ENCODE results near the gene UPK3A. TPM values are rescaled to one million over a fixed set of nuclear protein-coding genes. Genes with fewer than 3 reads are reported as not detected.

The UPK3A gene
- total RNA-seq, 4 donors from 2014 or later = not detected

DNA sequence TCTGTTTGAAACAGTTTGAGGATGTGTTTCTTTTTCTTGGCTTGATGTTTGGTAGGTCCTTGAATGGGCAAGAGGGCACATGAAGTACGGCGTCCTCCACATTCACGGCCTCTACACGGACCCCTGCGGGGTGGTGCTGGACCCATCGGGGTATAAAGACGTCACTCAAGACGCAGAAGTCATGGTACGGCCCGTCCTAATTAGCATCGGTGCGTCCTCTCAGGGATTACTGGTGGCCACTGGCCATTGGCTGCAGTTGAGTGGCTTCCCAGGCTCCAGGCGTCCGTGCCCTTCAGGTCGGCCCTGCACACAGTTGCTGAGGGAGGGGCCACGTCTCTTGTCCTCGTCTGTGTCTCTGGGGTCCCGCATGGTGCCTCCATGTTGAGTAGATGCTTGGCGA, 45.8 kb downstream of the UPK3A start:
- TF ChIP-seq, protein P1, sequence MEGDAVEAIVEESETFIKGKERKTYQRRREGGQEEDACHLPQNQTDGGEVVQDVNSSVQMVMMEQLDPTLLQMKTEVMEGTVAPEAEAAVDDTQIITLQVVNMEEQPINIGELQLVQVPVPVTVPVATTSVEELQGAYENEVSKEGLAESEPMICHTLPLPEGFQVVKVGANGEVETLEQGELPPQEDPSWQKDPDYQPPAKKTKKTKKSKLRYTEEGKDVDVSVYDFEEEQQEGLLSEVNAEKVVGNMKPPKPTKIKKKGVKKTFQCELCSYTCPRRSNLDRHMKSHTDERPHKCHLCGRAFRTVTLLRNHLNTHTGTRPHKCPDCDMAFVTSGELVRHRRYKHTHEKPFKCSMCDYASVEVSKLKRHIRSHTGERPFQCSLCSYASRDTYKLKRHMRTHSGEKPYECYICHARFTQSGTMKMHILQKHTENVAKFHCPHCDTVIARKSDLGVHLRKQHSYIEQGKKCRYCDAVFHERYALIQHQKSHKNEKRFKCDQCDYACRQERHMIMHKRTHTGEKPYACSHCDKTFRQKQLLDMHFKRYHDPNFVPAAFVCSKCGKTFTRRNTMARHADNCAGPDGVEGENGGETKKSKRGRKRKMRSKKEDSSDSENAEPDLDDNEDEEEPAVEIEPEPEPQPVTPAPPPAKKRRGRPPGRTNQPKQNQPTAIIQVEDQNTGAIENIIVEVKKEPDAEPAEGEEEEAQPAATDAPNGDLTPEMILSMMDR (IDR thresholded peaks at IDR 0.05) = no peak
- no peak for TF ChIP-seq EP300 (IDR thresholded peaks at IDR 0.05)
- TF ChIP-seq POLR2A (IDR thresholded peaks at IDR 0.05; ENCODE audit: low read depth) = no peak
- no peak for TF ChIP-seq POLR2AphosphoS5 (IDR thresholded peaks at IDR 0.05)
- Histone ChIP-seq H3K4me3 (no peak overlapping the region), H3K9me3 (no peaks in the 10 kb centered on the region), H3K4me1 (peaks cover 13 to 16% (median 15%) of the 10 kb centered on the region in 4 donors), H3K27me3 (no peaks in the 10 kb centered on the region), H3K27ac (replicated peaks in 1 of 4) (no peak overlapping the region), H3K36me3 (peaks cover 25 to 83% (median 56%) of the 10 kb centered on the region in 4 donors)
- WGBS = 96% methylated on average over 17 of the region's 19 CpGs
- DNase-seq (ENCODE audit: extremely low spot score) = no peak
- intact Hi-C loops (cut with DNase I) = no loop called here

DNA sequence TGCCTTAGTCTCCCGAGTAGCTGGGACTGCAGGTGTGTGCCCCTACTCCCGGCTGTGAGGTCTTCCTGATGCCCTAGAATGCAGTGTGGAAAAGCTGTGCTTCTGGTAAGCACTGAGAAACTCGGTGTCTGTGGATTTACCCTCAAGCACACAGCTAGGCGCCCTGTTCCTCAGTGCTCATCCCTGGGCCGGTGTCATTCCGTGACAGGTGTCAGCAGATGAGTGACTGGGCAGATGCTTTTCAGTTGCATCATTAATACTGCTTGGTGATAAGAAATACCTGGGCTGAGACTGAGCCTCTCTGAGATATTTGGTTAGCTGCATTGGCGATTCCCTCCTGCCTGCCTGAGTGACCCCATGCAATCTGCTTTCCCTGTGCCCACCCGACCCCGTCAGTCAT, 46.7 kb downstream of the UPK3A start:
- intact Hi-C loops (cut with DNase I) = no loop called here
- no peak overlapping the region for H3K27ac ChIP-seq (replicated peaks in 1 of 4)
- no peaks in the 10 kb centered on the region for H3K9me3 ChIP-seq
- WGBS = 95% methylated on average over 9 of the region's 9 CpGs
- no peaks in the 10 kb centered on the region for H3K27me3 ChIP-seq
- TF ChIP-seq, protein P1 (IDR thresholded peaks at IDR 0.05) = no peak
- TF ChIP-seq POLR2AphosphoS5 (IDR thresholded peaks at IDR 0.05) = no peak
- peaks cover 25 to 86% (median 53%) of the 10 kb centered on the region in 4 donors for H3K36me3 ChIP-seq
- H3K4me1 ChIP-seq = peaks cover 21 to 22% (median 21%) of the 10 kb centered on the region in 4 donors
- no peak for DNase-seq (ENCODE audit: extremely low spot score)
- H3K4me3 ChIP-seq = no peak overlapping the region

DNA sequence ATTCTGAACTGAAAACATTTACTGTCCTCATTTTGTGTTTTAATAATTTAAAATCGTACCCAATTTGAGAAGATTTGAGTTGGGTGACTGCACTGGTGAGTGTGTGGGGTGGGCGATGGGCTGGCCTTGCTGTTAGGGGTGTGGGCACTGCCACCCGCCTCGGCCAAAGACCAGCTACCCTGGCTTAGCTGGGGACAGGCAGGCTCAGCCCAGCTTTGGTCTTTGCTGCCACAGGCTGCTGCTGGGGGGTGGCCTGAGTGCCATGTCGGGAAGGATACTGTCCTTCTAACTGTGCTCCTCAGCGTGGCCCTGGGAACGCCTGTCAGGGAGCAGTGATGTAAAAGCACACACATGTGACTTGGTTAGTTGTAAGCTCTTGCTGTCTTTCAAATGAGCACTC, 47.3 kb downstream of the UPK3A start:
- 91% methylated on average over 5 of the region's 7 CpGs for WGBS
- H3K4me3 ChIP-seq = no peak overlapping the region
- intact Hi-C loops (cut with DNase I) = no loop called here
- H3K9me3 ChIP-seq = no peaks in the 10 kb centered on the region
- TF ChIP-seq, protein P1 (IDR thresholded peaks at IDR 0.05) = no peak
- H3K4me1 ChIP-seq = peaks cover 26 to 27% (median 27%) of the 10 kb centered on the region in 4 donors
- H3K27ac ChIP-seq (replicated peaks in 1 of 4) = no peak overlapping the region
- peaks cover 25 to 91% (median 52%) of the 10 kb centered on the region in 4 donors for H3K36me3 ChIP-seq
- DNase-seq (ENCODE audit: extremely low spot score) = no peak
- no peaks in the 10 kb centered on the region for H3K27me3 ChIP-seq

DNA sequence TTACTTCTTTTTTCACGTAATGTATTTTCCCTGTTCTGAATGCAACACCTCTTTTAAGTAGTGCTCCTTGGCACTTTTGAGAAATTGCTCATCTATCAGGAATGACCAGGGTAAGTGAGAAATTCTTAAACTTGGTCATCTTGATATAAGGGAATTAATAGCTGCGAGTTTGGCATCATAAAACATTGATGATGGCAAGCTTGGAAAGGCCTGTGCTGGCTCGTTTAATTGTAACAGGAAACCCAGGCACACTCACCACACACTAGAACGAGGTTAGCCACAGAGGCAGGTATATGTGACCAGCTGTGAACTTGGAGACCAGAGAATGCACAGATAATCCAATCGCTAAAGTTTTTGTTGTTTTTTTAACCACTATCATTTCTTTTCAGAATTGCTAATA, 49.3 kb downstream of the UPK3A start:
- intact Hi-C loops (cut with DNase I) = no loop called here
- Histone ChIP-seq H3K27me3 (no peaks in the 10 kb centered on the region), H3K9me3 (no peaks in the 10 kb centered on the region), H3K27ac (replicated peaks in 1 of 4) (no peak overlapping the region), H3K4me1 (peaks cover 27 to 29% (median 28%) of the 10 kb centered on the region in 4 donors), H3K36me3 (peaks cover 20 to 91% (median 53%) of the 10 kb centered on the region in 4 donors), H3K4me3 (no peak overlapping the region)
- TF ChIP-seq, protein P1 (IDR thresholded peaks at IDR 0.05) = no peak
- TF ChIP-seq POLR2A (IDR thresholded peaks at IDR 0.05; ENCODE audit: low read depth) (no peak), POLR2AphosphoS5 (IDR thresholded peaks at IDR 0.05) (no peak), EP300 (IDR thresholded peaks at IDR 0.05) (no peak)
- DNase-seq (ENCODE audit: extremely low spot score) = no peak
- 65% methylated on average over 5 of the region's 5 CpGs for WGBS

DNA sequence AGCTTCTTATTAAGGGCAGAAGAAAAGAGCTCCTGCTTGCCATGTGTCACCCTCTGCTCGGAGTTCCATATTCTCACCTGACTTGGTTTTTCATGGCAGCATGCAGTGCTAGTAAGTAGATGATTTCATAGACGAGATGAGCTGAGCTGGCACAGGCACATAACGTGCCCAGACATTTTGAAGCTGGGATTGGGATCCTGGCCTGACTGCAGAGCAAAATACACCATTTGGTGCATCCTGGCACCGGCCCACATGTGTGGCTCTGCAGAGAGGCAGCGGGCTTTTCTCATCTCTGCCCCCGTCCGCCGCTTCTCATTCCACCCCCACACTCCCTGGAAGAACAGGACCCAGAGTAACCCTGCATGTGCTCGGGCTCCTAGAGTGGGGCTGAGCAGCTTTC, 49.8 kb downstream of the UPK3A start:
- Histone ChIP-seq H3K36me3 (peaks cover 22 to 94% (median 55%) of the 10 kb centered on the region in 4 donors), H3K27ac (replicated peaks in 1 of 4) (no peak overlapping the region), H3K4me3 (no peak overlapping the region), H3K9me3 (no peaks in the 10 kb centered on the region), H3K4me1 (peaks cover 23 to 27% (median 23%) of the 10 kb centered on the region in 4 donors), H3K27me3 (no peaks in the 10 kb centered on the region)
- intact Hi-C loops (cut with DNase I) = no loop called here
- no peak for TF ChIP-seq POLR2AphosphoS5 (IDR thresholded peaks at IDR 0.05)
- TF ChIP-seq POLR2A (IDR thresholded peaks at IDR 0.05; ENCODE audit: low read depth) = no peak
- TF ChIP-seq, protein P1 (IDR thresholded peaks at IDR 0.05) = no peak
- no peak for TF ChIP-seq EP300 (IDR thresholded peaks at IDR 0.05)
- no peak for DNase-seq (ENCODE audit: extremely low spot score)
- 91% methylated on average over 9 of the region's 9 CpGs for WGBS
